SH-SY5Y (cell line): Measurements from ENCODE around the gene ITGB1.

Experiments used
- GATA2 ChIP-seq: IDR thresholded peaks from 2 replicates; pipeline ENCODE4 v1.6.1; 2011; ENCODE audit warnings: mild to moderate bottlenecking, low read depth, low read length
- GATA3 ChIP-seq: IDR thresholded peaks from 2 replicates; pipeline ENCODE4 v1.6.1; 2011; ENCODE audit warnings: low read depth, mild to moderate bottlenecking, low read length, moderate library complexity

GRCh38 chr10:32954545-32955298 lies 3.3 kb downstream of the ITGB1 start:
- TF ChIP-seq GATA2 (no peak), GATA3 (no peak)
